ENCODE measurements around the gene ABHD12B. TPM values are rescaled to one million over a fixed set of nuclear protein-coding genes. Genes with fewer than 3 reads are reported as not detected.
"Not testable (repeated sequence)": the region's sequence is repeated elsewhere in the genome, so short reads cannot be mapped to it uniquely, and the experiment has no call there.

Gene ABHD12B
- total RNA-seq, 1 donor from 2014 or later = 2.9 TPM

DNA sequence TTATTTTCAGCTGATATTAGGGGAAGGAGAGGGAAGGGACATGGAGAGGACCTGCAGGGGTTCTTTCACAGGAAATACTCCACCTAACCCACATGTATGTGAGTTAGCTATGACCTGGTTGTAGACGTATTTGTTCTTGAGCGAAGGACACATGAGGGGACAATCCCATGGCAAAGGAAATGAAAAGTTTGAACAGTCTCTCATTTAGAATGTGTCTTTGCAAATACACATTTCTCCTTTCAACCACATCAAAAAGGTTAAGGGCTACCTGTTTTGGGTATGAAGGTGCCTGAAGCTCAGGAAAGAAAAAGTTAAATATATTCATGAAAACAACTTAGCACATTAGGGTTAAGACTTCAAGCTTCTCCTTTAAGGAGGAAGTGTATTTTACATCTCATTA, 65.0 kb downstream of the ABHD12B start:
- no peak for DNase-seq

- no peak for DNase-seq
Observed at GRCh38 chr14:50937325-50937724, 65.5 kb downstream of the ABHD12B start.

DNA sequence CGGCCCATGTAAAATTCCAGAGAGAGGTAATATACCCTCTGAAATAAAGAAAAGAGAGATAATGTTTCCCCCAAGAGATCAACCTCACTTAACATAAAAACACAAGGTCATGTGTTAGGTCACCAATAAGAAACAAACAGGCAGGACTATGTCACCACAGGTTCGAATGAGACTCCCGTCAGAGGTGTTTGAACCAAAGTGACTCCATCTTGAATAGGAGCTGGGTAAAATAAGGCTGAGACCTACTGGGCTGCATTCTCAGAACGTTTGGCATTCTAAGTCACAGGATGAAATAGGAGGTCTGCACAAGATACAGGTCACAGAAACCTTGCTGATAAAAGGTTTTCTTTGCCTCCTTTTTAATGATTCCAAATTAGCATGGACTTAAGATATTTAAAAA, 65.9 kb downstream of the ABHD12B start:
- no peak for DNase-seq

DNA sequence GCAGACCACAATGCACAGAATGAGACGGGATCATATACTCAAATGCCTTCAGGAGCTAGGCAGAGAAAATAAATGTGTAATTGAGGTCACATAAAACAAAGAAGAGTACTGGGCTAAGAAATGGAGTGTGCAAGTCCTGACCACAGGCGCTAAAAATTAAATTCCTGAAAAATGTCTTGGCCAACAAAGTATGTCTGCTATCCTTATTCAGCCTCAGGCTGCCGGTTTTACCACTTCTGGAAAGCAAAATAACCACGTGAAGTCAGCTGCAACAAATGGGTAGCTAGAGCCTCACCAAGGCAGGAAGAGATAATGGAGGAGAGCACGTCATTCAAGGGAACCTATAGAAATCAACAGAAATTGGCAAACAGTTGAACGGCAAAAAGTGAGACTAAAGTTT, 69.3 kb downstream of the ABHD12B start:
- no peak for DNase-seq

GRCh38 chr14:50941638-50942037, 69.8 kb downstream of the ABHD12B start:
- not testable (repeated sequence) for DNase-seq

- no peak for DNase-seq
Observed at GRCh38 chr14:50943261-50943942, 71.5 kb downstream of the ABHD12B start.

DNA sequence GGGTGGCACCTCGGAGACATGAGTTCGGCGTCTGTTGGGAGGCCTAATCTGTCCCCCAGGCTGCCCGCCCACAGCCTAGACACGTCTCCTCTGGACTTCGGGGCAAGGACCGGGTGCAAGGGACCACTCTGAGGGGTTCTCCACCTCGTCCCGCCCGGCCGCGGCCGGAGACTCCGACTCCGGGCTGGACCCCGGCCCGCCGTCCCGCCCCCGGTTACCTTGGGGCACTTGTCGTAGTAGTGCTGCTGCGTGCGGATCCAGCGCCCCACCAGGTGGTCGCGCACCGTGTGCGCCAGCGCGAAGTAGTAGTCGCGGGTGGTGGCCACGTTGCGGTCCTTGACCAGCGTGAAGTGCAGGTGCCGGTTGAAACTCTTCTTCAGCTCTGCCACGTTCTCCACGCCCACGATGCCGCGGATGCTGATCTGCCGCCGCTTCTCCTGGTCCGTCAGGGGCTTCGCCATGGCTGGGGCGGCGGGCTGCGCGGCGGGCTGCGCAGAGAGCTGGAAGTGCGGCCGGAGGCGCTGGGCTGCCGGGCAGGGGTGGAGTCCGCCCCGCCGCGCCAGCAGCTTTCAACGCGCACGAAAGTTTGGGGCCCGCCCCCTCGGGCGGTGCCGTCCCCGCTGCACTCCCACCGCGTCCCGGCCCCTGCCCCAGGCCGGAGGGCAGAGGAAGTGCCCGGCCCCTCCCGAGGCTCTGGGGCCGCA, 72.2 kb downstream of the ABHD12B start, which contains the start of gene PYGL:
TSS of gene PYGL (minus strand) at position 541 of the 704 bp plus-strand sequence. CDS start at position 461, 80 bp downstream.
- peak; percentile 22 for DNase-seq

GRCh38 chr14:50944647-50945413, 73.0 kb downstream of the ABHD12B start:
- DNase-seq = no peak

DNA sequence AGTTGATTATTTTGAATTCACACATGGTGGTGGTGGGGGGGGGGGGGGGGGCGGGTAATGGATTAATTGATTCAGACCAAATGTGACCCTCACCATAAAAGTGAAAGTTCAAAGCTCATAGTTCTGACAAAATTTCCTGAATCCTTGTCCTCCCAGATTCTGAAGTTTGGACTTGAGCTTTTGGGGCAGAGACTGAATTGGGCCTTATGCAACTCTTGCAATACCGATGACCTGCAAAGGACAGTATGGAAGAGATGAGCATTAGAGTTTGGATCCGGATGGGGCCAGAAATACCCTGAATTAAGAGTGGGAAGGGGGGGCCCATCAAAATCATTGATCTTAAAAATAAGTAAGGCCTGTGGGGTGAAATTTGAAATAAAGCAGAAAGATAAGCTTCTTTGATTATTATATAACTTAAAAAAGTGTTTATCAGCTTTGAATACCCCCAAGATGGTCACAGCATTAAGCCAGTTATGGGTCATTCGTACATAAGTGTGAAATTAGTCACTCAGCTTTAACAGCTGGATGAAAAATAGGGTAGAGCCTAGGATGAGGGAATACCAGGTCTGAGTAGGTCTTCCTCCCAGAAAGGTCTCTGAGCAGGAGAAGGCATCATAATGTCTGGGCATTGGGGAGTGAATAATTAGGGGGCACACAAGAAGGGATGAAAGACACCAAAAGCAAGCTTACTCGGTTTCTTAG, 74.5 kb downstream of the ABHD12B start:
- no peak for DNase-seq

- DNase-seq = no peak
Observed at GRCh38 chr14:50947446-50947845, 75.6 kb downstream of the ABHD12B start.

DNA sequence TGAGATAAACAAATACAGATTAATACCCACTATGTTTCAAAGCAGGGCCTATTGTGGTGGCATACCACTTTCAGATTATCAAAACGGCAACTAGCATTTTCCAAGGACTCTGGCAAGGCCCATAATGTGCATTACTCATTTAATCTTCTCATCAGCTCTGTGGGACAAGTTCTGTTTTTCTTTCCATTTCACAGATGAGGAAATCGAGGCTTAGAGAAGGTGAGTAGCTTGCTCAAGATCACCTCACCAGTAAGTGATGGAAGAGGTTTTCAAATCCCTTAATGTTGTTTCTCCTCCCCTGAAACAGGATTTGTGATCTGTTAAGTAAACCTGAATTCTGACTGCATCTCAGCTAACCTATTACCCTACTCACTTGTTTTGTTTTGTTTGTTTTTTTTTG, 76.4 kb downstream of the ABHD12B start:
- no peak for DNase-seq

DNA sequence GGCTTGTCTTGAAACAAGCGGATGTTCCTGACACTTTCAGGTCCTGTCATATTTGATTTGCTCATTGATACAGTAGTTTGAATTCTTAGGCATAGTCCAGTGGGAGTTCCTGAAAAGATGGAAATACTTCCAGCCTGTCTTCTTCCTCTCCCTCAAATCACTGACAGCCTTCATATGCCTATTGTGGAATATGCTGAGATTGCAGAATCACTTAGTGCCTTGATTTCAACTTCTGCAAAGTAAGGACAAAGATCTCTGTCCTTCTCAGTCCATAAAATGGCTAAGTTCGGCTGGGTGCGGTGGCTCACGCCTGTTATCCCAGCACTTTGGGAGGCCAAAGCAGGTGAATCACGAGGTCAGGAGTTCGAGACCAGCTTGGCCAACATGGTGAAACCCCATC, 79.2 kb downstream of the ABHD12B start:
- no peak for DNase-seq

- no peak for DNase-seq
Observed at GRCh38 chr14:50953502-50953901, 81.6 kb downstream of the ABHD12B start.

Small RNAs within 50 kb of the gene (small RNA-seq; reads per million reads assigned to genes)
- not detected for gene RF00593 (ENCODE audit: low replicate concordance)

Other genes starting within 250 kb of the ABHD12B start
- 45.1 TPM for gene SAV1, start 203.7 kb upstream of the ABHD12B start, total RNA-seq
- 34.6 TPM for gene NIN, start 40.9 kb upstream of the ABHD12B start, total RNA-seq
- 61.2 TPM for gene PYGL, start 72.4 kb downstream of the ABHD12B start, total RNA-seq
- gene TRIM9, start 223.1 kb downstream of the ABHD12B start, total RNA-seq = 3.3 TPM

All from skin of body (tissue), 3 donors.